Activated naive CD8-positive, alpha-beta T cell treated with anti-CD3 and anti-CD28 coated beads for 36 hours (primary cell): ENCODE results near the gene RGS7. TPM values are rescaled to one million over a fixed set of nuclear protein-coding genes. Genes with fewer than 3 reads are reported as not detected.
"Not testable (repeated sequence)": the region's sequence is repeated elsewhere in the genome, so short reads cannot be mapped to it uniquely, and the experiment has no call there.

Experiments
- DNase-seq: peaks from one replicate; pipeline ENCODE4 v3.0.0; 2021
- H3K27ac Mint-ChIP-seq: one replicate; pipeline ENCODE4 v1.8.0; 2022; ENCODE audit warnings: mild to moderate bottlenecking, moderate library complexity, mixed read lengths
- H3K27me3 Mint-ChIP-seq: one replicate; pipeline ENCODE4 v1.8.0; 2022; ENCODE audit warnings: mild to moderate bottlenecking, mixed read lengths
- H3K36me3 Mint-ChIP-seq: one replicate; pipeline ENCODE4 v1.8.0; 2021; ENCODE audit warnings: mild to moderate bottlenecking, mixed read lengths
- H3K4me1 Mint-ChIP-seq: one replicate; pipeline ENCODE4 v1.8.0; 2021; ENCODE audit warnings: mixed read lengths
- H3K4me3 Mint-ChIP-seq: one replicate; pipeline ENCODE4 v1.8.0; 2022; ENCODE audit warnings: mild to moderate bottlenecking, moderate library complexity, mixed read lengths
- H3K9me3 Mint-ChIP-seq: one replicate; pipeline ENCODE4 v1.8.0; 2022; ENCODE audit warnings: mixed read lengths
- total RNA-seq, 2 experiments: library from RNA; stranded (reverse); gene quantifications; one replicate each; pipeline ENCODE4 v1.2.3, GENCODE V29; 2021

The RGS7 gene
- total RNA-seq, 2 experiments from 2014 or later = not detected

DNA sequence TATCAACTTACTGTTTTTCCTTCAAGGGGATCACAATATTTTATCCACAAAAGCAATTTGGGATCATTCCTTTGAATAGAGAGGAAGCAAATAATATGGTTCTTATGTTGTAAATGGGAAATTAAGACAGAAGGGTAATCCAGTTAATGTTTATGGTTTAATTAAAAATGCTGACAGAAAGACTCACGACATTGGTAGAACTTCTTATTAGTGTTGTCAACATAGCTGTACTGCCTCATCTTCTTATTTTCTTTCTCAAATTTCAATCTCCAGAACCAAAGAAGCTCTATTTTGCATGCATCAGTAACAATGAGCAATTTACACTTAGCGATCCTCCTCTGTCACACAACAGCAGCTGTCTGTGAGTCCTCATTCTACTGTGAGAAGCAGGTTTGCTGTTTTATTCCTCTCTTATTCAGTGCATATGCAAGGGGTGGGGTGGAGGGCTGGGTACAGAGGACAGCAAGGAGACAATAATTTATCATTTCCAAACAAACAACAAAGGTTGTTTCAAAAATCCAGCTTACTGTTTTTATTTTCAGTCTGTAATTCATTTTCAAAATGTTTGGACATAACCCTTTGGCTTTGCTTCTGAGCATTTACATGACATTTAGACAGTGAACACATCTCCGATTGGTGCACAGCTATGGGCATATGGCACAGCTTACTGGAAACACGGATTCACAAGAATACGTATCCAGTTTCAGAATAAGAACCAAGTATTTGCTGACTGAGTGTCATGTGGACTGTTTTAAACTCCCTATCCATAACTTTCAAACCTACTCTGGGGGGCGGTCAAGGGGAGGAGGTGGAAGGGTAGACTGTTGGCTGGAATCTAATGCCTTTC lies 335.9 kb downstream of the RGS7 start:
- DNase-seq = no peak
- Mint-ChIP-seq H3K27ac (no peak overlapping the region), H3K9me3 (peaks cover 10% of the 10 kb centered on the region), H3K4me3 (no peak overlapping the region), H3K36me3 (no peaks in the 10 kb centered on the region), H3K27me3 (no peaks in the 10 kb centered on the region), H3K4me1 (no peaks in the 10 kb centered on the region)

- H3K4me1 Mint-ChIP-seq = no peaks in the 10 kb centered on the region
- no peaks in the 10 kb centered on the region for H3K27me3 Mint-ChIP-seq
- no peak for DNase-seq
- H3K27ac Mint-ChIP-seq = no peak overlapping the region
- H3K9me3 Mint-ChIP-seq = peaks cover 7% of the 10 kb centered on the region
- H3K36me3 Mint-ChIP-seq = no peaks in the 10 kb centered on the region
- H3K4me3 Mint-ChIP-seq = no peak overlapping the region
Observed at GRCh38 chr1:241012708-241013340, 344.2 kb downstream of the RGS7 start.

GRCh38 chr1:241007668-241008067 lies 349.3 kb downstream of the RGS7 start:
- Mint-ChIP-seq H3K4me3 (no peak overlapping the region), H3K27ac (no peak overlapping the region), H3K9me3 (peaks cover 4% of the 10 kb centered on the region), H3K36me3 (no peaks in the 10 kb centered on the region), H3K4me1 (no peaks in the 10 kb centered on the region), H3K27me3 (no peaks in the 10 kb centered on the region)
- no peak for DNase-seq

DNA sequence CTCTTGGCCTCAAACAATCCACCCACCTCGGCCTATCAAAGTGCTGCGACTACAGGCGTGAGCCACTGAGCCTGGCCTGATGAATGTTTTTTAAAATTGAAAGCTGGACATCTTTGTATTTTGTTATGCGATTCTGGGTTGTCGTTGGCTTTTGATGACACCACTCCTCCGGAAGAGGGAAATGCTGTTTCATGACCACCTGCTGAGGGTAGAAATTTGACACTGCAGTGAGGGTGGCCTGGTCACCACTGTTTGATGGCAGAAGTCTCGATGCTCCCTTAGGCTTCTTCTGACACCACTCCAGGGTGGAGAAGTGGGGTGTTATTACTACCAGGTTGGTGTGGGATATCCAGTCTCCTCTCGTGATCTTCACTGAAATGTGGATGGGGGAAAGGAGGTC lies 357.2 kb downstream of the RGS7 start:
- H3K4me1 Mint-ChIP-seq = no peaks in the 10 kb centered on the region
- no peak overlapping the region for H3K4me3 Mint-ChIP-seq
- DNase-seq = no peak
- H3K9me3 Mint-ChIP-seq = no peaks in the 10 kb centered on the region
- no peak overlapping the region for H3K27ac Mint-ChIP-seq
- no peaks in the 10 kb centered on the region for H3K36me3 Mint-ChIP-seq
- H3K27me3 Mint-ChIP-seq = no peaks in the 10 kb centered on the region

GRCh38 chr1:240998441-240999015 lies 358.5 kb downstream of the RGS7 start:
- Mint-ChIP-seq H3K27me3 (no peaks in the 10 kb centered on the region), H3K9me3 (no peaks in the 10 kb centered on the region)

DNA sequence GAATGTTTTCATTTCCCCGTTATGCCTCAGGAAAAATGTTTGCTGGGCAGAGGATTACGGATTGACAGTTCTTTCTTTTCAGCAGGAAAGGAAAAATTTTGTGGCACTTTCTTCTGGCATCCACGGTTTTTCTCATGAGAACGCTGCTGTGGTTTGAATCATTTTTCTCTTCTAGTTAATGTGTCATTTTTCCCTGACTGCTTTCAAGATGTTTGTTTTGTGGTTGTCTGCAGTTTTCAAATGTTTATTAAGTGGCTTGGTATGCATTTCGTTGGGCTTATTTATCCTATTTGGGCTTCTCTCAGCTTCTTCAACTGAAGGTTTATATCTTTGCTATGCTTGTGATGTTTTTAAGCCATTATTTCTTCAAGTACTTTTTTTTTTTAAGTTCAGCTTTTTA lies 359.0 kb downstream of the RGS7 start:
- Mint-ChIP-seq H3K4me1 (no peaks in the 10 kb centered on the region), H3K4me3 (no peak overlapping the region), H3K27ac (no peak overlapping the region), H3K27me3 (no peaks in the 10 kb centered on the region), H3K9me3 (no peaks in the 10 kb centered on the region), H3K36me3 (no peaks in the 10 kb centered on the region)
- DNase-seq = no peak

More at GRCh38 chr1:240998441-240999015, 358.5 kb downstream of the RGS7 start:
- Mint-ChIP-seq H3K36me3 (no peaks in the 10 kb centered on the region), H3K4me1 (no peaks in the 10 kb centered on the region), H3K4me3 (no peak overlapping the region), H3K27ac (no peak overlapping the region)
- DNase-seq = no peak

DNA sequence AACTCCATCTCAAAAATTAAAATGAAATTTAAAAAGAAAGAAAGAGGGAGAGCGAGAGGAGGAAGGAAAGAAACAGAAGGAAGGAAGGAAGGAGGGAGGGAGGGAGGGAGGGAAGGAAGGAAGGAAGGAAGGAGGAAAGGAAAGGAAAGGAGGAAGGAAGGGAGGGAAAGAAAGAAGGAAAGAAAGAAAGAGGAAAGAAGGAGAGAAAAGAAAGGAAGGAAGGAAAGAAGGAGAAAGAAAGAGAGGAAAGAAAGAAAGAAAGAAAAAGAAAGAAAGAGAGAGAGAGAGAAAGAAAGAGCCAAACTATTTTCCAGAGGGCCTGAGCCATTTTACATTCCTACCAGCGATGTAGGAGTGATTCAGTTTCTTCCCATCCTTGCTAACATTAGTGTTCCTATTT lies 364.0 kb downstream of the RGS7 start:
- Mint-ChIP-seq H3K4me3 (no peak overlapping the region), H3K36me3 (no peaks in the 10 kb centered on the region), H3K27me3 (no peaks in the 10 kb centered on the region), H3K4me1 (no peaks in the 10 kb centered on the region), H3K27ac (no peak overlapping the region), H3K9me3 (no peaks in the 10 kb centered on the region)
- DNase-seq = no peak

- DNase-seq = no peak
- Mint-ChIP-seq H3K27me3 (no peaks in the 10 kb centered on the region), H3K27ac (no peak overlapping the region), H3K4me1 (no peaks in the 10 kb centered on the region), H3K9me3 (no peaks in the 10 kb centered on the region), H3K36me3 (no peaks in the 10 kb centered on the region), H3K4me3 (no peak overlapping the region)
Observed at GRCh38 chr1:240991230-240991629, 365.8 kb downstream of the RGS7 start.

- Mint-ChIP-seq H3K27ac (no peak overlapping the region), H3K27me3 (no peaks in the 10 kb centered on the region), H3K4me3 (no peak overlapping the region), H3K9me3 (no peaks in the 10 kb centered on the region), H3K4me1 (no peaks in the 10 kb centered on the region), H3K36me3 (no peaks in the 10 kb centered on the region)
- no peak for DNase-seq
Observed at GRCh38 chr1:240987928-240988327, 369.1 kb downstream of the RGS7 start.

DNA sequence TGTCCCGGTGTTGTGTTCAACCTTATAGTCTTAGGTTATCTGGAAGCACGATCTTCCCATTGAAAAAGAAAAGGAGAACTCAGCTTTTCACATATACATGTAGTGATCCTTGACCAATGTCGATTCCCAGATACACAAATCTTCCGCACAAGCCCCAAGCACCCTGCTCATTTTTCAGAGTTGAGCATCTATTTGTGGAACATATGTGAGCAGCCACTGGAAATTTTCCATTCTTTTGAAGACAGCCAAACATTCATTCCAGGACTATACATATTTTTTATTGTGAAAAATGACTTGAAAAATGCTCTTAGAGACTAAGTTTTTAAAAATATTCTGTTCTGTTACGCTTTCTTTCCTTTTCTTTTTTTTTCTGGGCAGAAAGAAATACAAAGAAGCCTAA lies 371.9 kb downstream of the RGS7 start:
- Mint-ChIP-seq H3K9me3 (no peaks in the 10 kb centered on the region), H3K27ac (no peak overlapping the region), H3K4me1 (no peaks in the 10 kb centered on the region), H3K4me3 (no peak overlapping the region), H3K27me3 (no peaks in the 10 kb centered on the region), H3K36me3 (no peaks in the 10 kb centered on the region)
- DNase-seq = no peak

GRCh38 chr1:240980342-240980741 lies 376.7 kb downstream of the RGS7 start:
- Mint-ChIP-seq H3K4me3 (no peak overlapping the region), H3K9me3 (peaks cover 3% of the 10 kb centered on the region), H3K4me1 (no peaks in the 10 kb centered on the region), H3K27me3 (no peaks in the 10 kb centered on the region), H3K36me3 (no peaks in the 10 kb centered on the region), H3K27ac (no peak overlapping the region)
- DNase-seq = no peak

- Mint-ChIP-seq H3K4me1 (no peaks in the 10 kb centered on the region), H3K27me3 (no peaks in the 10 kb centered on the region), H3K4me3 (no peak overlapping the region), H3K27ac (no peak overlapping the region), H3K36me3 (no peaks in the 10 kb centered on the region), H3K9me3 (peaks cover 4% of the 10 kb centered on the region)
- no peak for DNase-seq
Observed at GRCh38 chr1:240976685-240977084, 380.3 kb downstream of the RGS7 start.

- H3K4me1 Mint-ChIP-seq = no peaks in the 10 kb centered on the region
- H3K27me3 Mint-ChIP-seq = no peaks in the 10 kb centered on the region
- DNase-seq = no peak
- no peaks in the 10 kb centered on the region for H3K36me3 Mint-ChIP-seq
- H3K9me3 Mint-ChIP-seq = peaks cover 7% of the 10 kb centered on the region
- no peak overlapping the region for H3K27ac Mint-ChIP-seq
- H3K4me3 Mint-ChIP-seq = no peak overlapping the region
Observed at GRCh38 chr1:240973875-240974274, 383.1 kb downstream of the RGS7 start.

- H3K4me1 Mint-ChIP-seq, DNase-seq, H3K9me3 Mint-ChIP-seq, H3K27ac Mint-ChIP-seq, H3K4me3 Mint-ChIP-seq, H3K36me3 Mint-ChIP-seq, H3K27me3 Mint-ChIP-seq: not testable (repeated sequence)
Observed at GRCh38 chr1:240972059-240972458, 384.9 kb downstream of the RGS7 start.

DNA sequence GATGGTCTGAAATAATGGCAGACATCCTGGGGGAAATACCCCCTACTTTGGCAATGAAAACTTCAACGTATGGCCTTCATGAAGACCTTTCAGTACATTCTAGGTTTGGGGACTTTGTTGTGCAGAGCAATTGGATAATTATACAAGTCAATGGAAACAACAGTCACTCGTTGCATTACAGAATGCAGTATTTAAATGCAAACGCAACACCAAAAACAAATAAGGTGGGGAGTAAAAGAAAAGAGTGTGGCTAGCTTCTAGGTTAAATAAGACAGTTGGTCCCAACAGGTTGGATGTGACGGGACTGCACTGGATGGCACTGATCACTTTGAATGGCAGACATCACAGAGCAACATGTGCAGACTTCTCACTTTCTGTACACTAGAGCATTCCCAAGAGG lies 386.8 kb downstream of the RGS7 start:
- Mint-ChIP-seq H3K27me3 (no peaks in the 10 kb centered on the region), H3K4me1 (no peaks in the 10 kb centered on the region), H3K9me3 (peaks cover 4% of the 10 kb centered on the region), H3K4me3 (no peak overlapping the region), H3K27ac (no peak overlapping the region), H3K36me3 (no peaks in the 10 kb centered on the region)
- no peak for DNase-seq

DNA sequence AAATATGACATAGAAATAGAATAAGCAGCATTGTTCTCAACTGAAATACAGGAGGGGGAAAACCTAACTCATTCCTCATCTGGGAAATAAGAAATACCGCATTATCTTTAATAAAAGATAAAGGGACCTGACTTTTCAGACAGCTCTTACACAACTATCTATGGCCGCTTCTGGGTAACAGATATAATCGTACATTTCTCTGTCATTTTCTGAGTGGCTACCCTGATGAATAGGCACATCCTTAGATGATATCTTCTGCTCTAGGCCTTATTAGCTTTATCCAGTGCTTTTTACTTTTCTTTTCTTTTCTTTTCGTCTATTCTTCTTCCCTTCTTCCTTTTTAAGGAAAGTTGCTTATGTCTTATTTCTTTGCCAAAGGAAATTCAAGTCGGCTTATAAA lies 388.1 kb downstream of the RGS7 start:
- DNase-seq = no peak
- H3K27me3 Mint-ChIP-seq = no peaks in the 10 kb centered on the region
- H3K4me1 Mint-ChIP-seq = no peaks in the 10 kb centered on the region
- H3K36me3 Mint-ChIP-seq = no peaks in the 10 kb centered on the region
- no peak overlapping the region for H3K27ac Mint-ChIP-seq
- H3K4me3 Mint-ChIP-seq = no peak overlapping the region
- H3K9me3 Mint-ChIP-seq = peaks cover 4% of the 10 kb centered on the region
